ENCODE data around the gene HRH3. TPM values are rescaled to one million over a fixed set of nuclear protein-coding genes. Genes with fewer than 3 reads are reported as not detected.

HRH3 gene
- total RNA-seq, 2 donors from 2014 or later: not detected

GRCh38 chr20:62226707-62227590 lies 6.9 kb upstream of the HRH3 start:
- no peaks in the 10 kb centered on the region for H3K9me3 ChIP-seq
- no peak overlapping the region for H3K4me3 ChIP-seq
- no peaks in the 10 kb centered on the region for H3K4me1 ChIP-seq (ENCODE audit: control insufficient read depth in 1 of 2, low read depth in 2 of 2)
- DNase-seq (ENCODE audit: low spot score) (no peak), ATAC-seq (ENCODE audit: insufficient number of reproducible peaks, low FRiP score, low read depth) (no peak)
- H3K36me3 ChIP-seq: no peaks in the 10 kb centered on the region
- no peak for TF ChIP-seq CTCF (IDR thresholded peaks at IDR 0.05)
- H3K27me3 ChIP-seq (replicated peaks; ENCODE audit: insufficient read depth): no peaks in the 10 kb centered on the region
- H3K27ac ChIP-seq: no peak overlapping the region

DNA sequence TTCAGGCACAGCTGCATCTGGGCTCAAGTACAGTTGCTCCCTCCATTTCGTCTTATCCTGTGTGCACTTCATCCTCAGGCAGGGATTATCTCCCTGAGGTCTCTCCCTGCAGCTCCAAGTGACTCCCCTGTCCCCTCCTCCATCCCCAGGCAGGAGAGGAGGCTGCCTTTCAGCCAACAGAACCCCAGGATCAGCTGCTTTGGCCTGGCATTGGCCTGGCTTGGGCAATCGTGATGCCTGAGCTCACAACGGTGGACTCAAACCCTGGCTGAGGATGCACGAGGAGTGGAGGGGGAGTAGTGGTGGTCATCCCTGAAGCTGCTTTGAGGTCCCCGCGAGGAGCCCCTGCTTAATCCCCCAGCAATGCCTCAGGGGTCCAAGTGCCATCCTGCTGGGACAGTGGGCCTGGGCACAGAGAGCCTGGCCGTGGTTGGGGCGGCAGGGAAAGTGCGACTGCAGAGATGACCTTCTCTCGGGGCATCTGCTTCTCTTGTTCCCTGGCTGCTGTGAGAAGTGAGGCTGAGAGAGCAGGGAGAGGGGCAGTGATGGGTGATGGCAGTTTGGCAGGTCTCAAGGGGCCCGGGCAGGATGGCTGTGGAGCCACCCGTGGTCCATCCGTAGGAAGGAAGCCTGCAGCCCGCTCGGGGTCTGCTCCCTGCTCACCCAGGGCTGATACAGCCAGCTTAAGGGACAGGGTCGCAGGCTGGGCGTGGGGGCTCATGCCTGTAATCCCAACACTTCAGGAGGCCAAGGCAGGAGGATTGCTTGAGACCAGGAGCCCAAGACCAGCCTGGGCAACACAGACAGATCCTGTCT lies 6.0 kb upstream of the HRH3 start:
- H3K4me1 ChIP-seq (ENCODE audit: control insufficient read depth in 1 of 2, low read depth in 2 of 2): no peaks in the 10 kb centered on the region
- DNase-seq (ENCODE audit: low spot score): no peak
- no peak overlapping the region for H3K27ac ChIP-seq
- no peaks in the 10 kb centered on the region for H3K36me3 ChIP-seq
- no peak overlapping the region for H3K4me3 ChIP-seq
- ATAC-seq (ENCODE audit: insufficient number of reproducible peaks, low FRiP score, low read depth): no peak
- no peaks in the 10 kb centered on the region for H3K9me3 ChIP-seq
- no peak for TF ChIP-seq CTCF (IDR thresholded peaks at IDR 0.05)
- peaks cover 9% of the 10 kb centered on the region for H3K27me3 ChIP-seq (replicated peaks; ENCODE audit: insufficient read depth)

- DNase-seq (ENCODE audit: low spot score) (no peak), ATAC-seq (ENCODE audit: insufficient number of reproducible peaks, low FRiP score, low read depth) (no peak)
- TF ChIP-seq CTCF (IDR thresholded peaks at IDR 0.05): no peak
- H3K4me3 ChIP-seq: no peak overlapping the region
- H3K27me3 ChIP-seq (replicated peaks; ENCODE audit: insufficient read depth): peaks cover 16% of the 10 kb centered on the region
- peaks cover 5 to 7% of the 10 kb centered on the region in 2 donors for H3K4me1 ChIP-seq (ENCODE audit: control insufficient read depth in 1 of 2, low read depth in 2 of 2)
- H3K36me3 ChIP-seq: no peaks in the 10 kb centered on the region
- no peak overlapping the region for H3K27ac ChIP-seq
- no peaks in the 10 kb centered on the region for H3K9me3 ChIP-seq
Observed at GRCh38 chr20:62225026-62225425, 4.9 kb upstream of the HRH3 start.

- ATAC-seq (ENCODE audit: insufficient number of reproducible peaks, low FRiP score, low read depth): no peak
- peaks cover 18% of the 10 kb centered on the region for H3K27me3 ChIP-seq (replicated peaks; ENCODE audit: insufficient read depth)
Observed at GRCh38 chr20:62224113-62224855, 4.2 kb upstream of the HRH3 start.

More at GRCh38 chr20:62224113-62224855, 4.2 kb upstream of the HRH3 start:
- peaks cover 9 to 10% of the 10 kb centered on the region in 2 donors for H3K4me1 ChIP-seq (ENCODE audit: control insufficient read depth in 1 of 2, low read depth in 2 of 2)
- H3K4me3 ChIP-seq: no peak overlapping the region
- no peak for TF ChIP-seq CTCF (IDR thresholded peaks at IDR 0.05)
- H3K9me3 ChIP-seq: no peaks in the 10 kb centered on the region
- no peak for DNase-seq (ENCODE audit: low spot score)
- H3K36me3 ChIP-seq: no peaks in the 10 kb centered on the region
- H3K27ac ChIP-seq: no peak overlapping the region

All from thoracic aorta (tissue), 2 donors.